H1 (cell line): ENCODE measurements around the gene FOXJ2. TPM values are rescaled to one million over a fixed set of nuclear protein-coding genes. Genes with fewer than 3 reads are reported as not detected.

ENCODE experiments used
- CTCF ChIA-PET: fragments of 300-600 bp; sonication (Branson Sonifier 250); formaldehyde crosslinking; loops from one replicate; lab custom pipeline; 2021; ENCODE audit not compliant: partially characterized antibody; lab: Charles Lee
- POLR2A ChIA-PET: fragments of 300-600 bp; sonication (Branson Sonifier 250); formaldehyde crosslinking; loops from one replicate; lab custom pipeline; 2021; ENCODE audit warnings: inconsistent platforms; ENCODE audit not compliant: partially characterized antibody; lab: Charles Lee
- DNase-seq, 2 experiments: peaks; one replicate each; pipeline versions ENCODE4 v3.0.0 to v3.0.0-alpha.2; 2010 to 2022; ENCODE audit warnings: low spot score in 2 of 2, low read depth in 1 of 2, mixed read lengths in 1 of 2
- FAIRE-seq: peaks from 2 replicates; lab custom pipeline; 2011; peaks lifted over from hg19 to GRCh38; lab: Jason Lieb, UNC
- H2AFZ ChIP-seq: 2 replicates; pipeline ENCODE4 v1.8.1; 2012; ENCODE audit warnings: low read length, inconsistent platforms
- H2AK5ac ChIP-seq: 2 replicates; pipeline ENCODE4 v1.6.1; 2013; ENCODE audit warnings: low read depth, low read length
- H2BK120ac ChIP-seq: replicated peaks from 2 replicates; pipeline ENCODE3; 2013; ENCODE audit warnings: low read depth, low read length, inconsistent platforms
- H2BK12ac ChIP-seq: 2 replicates; pipeline ENCODE4 v1.6.1; 2013; ENCODE audit warnings: low read depth, low read length
- H2BK15ac ChIP-seq: 2 replicates; pipeline ENCODE4 v1.6.1; 2013; ENCODE audit warnings: low read length
- H2BK20ac ChIP-seq: 2 replicates; pipeline ENCODE4 v1.6.1; 2013; ENCODE audit warnings: low read length
- H2BK5ac ChIP-seq: 2 replicates; pipeline ENCODE4 v1.6.1; 2013; ENCODE audit warnings: low read depth, low read length
- H3K14ac ChIP-seq: 2 replicates; pipeline ENCODE4 v1.6.1; 2013; ENCODE audit warnings: inconsistent platforms; ENCODE audit not compliant: insufficient read length
- H3K18ac ChIP-seq: 2 replicates; pipeline ENCODE4 v1.6.1; 2013; ENCODE audit warnings: low read length; ENCODE audit errors: extremely low read depth
- H3K23ac ChIP-seq: 2 replicates; pipeline ENCODE4 v1.6.1; 2013; ENCODE audit warnings: inconsistent platforms; ENCODE audit not compliant: insufficient read length
- H3K23me2 ChIP-seq: 2 replicates; pipeline ENCODE4 v1.6.1; 2013; ENCODE audit warnings: low read depth, low read length
- H3K27ac ChIP-seq: 2 replicates; pipeline ENCODE4 v1.6.1; 2011; ENCODE audit warnings: low read depth, low read length, inconsistent platforms
- H3K27me3 ChIP-seq, 4 experiments: replicated peaks in 1 of 4; 1 replicate in 1 of 4; 2 replicates in 3 of 4; pipeline versions ENCODE4 v1.6.1 to v1.8.1; 2011 to 2013; ENCODE audit warnings: low read length in 3 of 4, mild to moderate bottlenecking in 3 of 4, inconsistent platforms in 2 of 4, mixed read lengths in 2 of 4, moderate library complexity in 1 of 4; ENCODE audit not compliant: control insufficient read depth in 3 of 4, insufficient read depth in 3 of 4; ENCODE audit errors: extremely low read depth in 1 of 4
- H3K36me3 ChIP-seq, 4 experiments: 2 replicates each; pipeline versions ENCODE4 v1.6.1 to v1.8.1; 2011 to 2013; ENCODE audit warnings: mild to moderate bottlenecking in 4 of 4, low read length in 3 of 4, moderate library complexity in 2 of 4, control low read depth in 1 of 4, inconsistent platforms in 1 of 4; ENCODE audit not compliant: insufficient read depth in 4 of 4, control insufficient read depth in 2 of 4
- H3K4ac ChIP-seq: replicated peaks from 2 replicates; pipeline ENCODE3; 2013; ENCODE audit warnings: low read length, low read depth, mixed read lengths, inconsistent platforms; ENCODE audit not compliant: insufficient read length
- H3K4me1 ChIP-seq, 4 experiments: replicated peaks in 1 of 4; 1 replicate in 1 of 4; 2 replicates in 3 of 4; pipeline versions ENCODE4 v1.6.1 to v1.8.1; 2011 to 2013; ENCODE audit warnings: low read length in 3 of 4, inconsistent platforms in 2 of 4, mixed read lengths in 1 of 4; ENCODE audit not compliant: insufficient read depth in 4 of 4, control insufficient read depth in 3 of 4
- H3K4me2 ChIP-seq, 2 experiments: 2 replicates each; pipeline versions ENCODE4 v1.6.1 to v1.8.1; 2011 to 2013; ENCODE audit warnings: low read depth in 2 of 2, low read length in 2 of 2, control low read depth in 1 of 2, inconsistent platforms in 1 of 2, mild to moderate bottlenecking in 1 of 2; ENCODE audit not compliant: insufficient read depth in 1 of 2
- H3K4me3 ChIP-seq, 4 experiments: fragments of 200-600, 300-600 bp in 1 of 4; sonication (generic), shearing (Covaris generic), sonication (Bioruptor Twin) in 1 of 4; 2 replicates each; pipeline versions ENCODE4 v1.5.1 to v1.8.1; 2011 to 2016; ENCODE audit warnings: low read length in 4 of 4, low read depth in 3 of 4, control low read depth in 2 of 4, inconsistent platforms in 2 of 4, mild to moderate bottlenecking in 2 of 4, mixed read lengths in 1 of 4, moderate library complexity in 1 of 4; ENCODE audit not compliant: insufficient read depth in 2 of 4; ENCODE audit errors: extremely low read depth in 1 of 4
- H3K56ac ChIP-seq: replicated peaks from 2 replicates; pipeline ENCODE3; 2013; ENCODE audit warnings: low read depth, mild to moderate bottlenecking, mixed read lengths, low read length, inconsistent platforms; ENCODE audit not compliant: insufficient read length
- H3K79me1 ChIP-seq: 2 replicates; pipeline ENCODE4 v1.6.1; 2013; ENCODE audit warnings: low read depth, low read length, control low read depth
- H3K79me2 ChIP-seq, 2 experiments: 2 replicates each; pipeline versions ENCODE4 v1.6.1 to v1.8.1; 2012 to 2013; ENCODE audit warnings: low read length in 2 of 2, mild to moderate bottlenecking in 2 of 2, inconsistent platforms in 1 of 2; ENCODE audit not compliant: insufficient read depth in 2 of 2, control insufficient read depth in 1 of 2
- H3K9ac ChIP-seq, 4 experiments: replicated peaks in 1 of 4; 1 replicate in 1 of 4; 2 replicates in 3 of 4; pipeline versions ENCODE4 v1.6.1 to v1.8.1; 2011 to 2013; ENCODE audit warnings: low read depth in 3 of 4, low read length in 3 of 4, control low read depth in 2 of 4, mild to moderate bottlenecking in 2 of 4, moderate library complexity in 2 of 4, inconsistent platforms in 1 of 4; ENCODE audit errors: extremely low read depth in 1 of 4
- H3K9me3 ChIP-seq, 2 experiments: 2 replicates each; pipeline versions ENCODE4 v1.6.1 to v1.8.1; 2012 to 2013; ENCODE audit warnings: mild to moderate bottlenecking in 2 of 2, moderate library complexity in 2 of 2, control low read depth in 1 of 2, inconsistent platforms in 1 of 2, low read depth in 1 of 2, low read length in 1 of 2, mixed read lengths in 1 of 2; ENCODE audit not compliant: insufficient read depth in 2 of 2
- H4K20me1 ChIP-seq, 2 experiments: replicated peaks in 1 of 2; 2 replicates each; pipeline versions ENCODE3 to v1.8.1; 2011 to 2013; ENCODE audit warnings: inconsistent platforms in 2 of 2, low read length in 2 of 2, mild to moderate bottlenecking in 1 of 2; ENCODE audit not compliant: insufficient read depth in 2 of 2, control insufficient read depth in 1 of 2
- H4K5ac ChIP-seq: 2 replicates; pipeline ENCODE4 v1.6.1; 2013; ENCODE audit warnings: low read length, low read depth, mixed read lengths, inconsistent platforms; ENCODE audit not compliant: insufficient read length
- H4K8ac ChIP-seq: 2 replicates; pipeline ENCODE4 v1.8.0; 2013; ENCODE audit warnings: mild to moderate bottlenecking, moderate library complexity, low read length, inconsistent platforms; ENCODE audit not compliant: insufficient read depth; ENCODE audit errors: extremely low read depth
- H4K91ac ChIP-seq: replicated peaks from 2 replicates; pipeline ENCODE3; 2013; ENCODE audit warnings: low read length, mixed read lengths, inconsistent platforms; ENCODE audit not compliant: insufficient read length
- EGR1 ChIP-seq: IDR thresholded peaks from 2 replicates; pipeline ENCODE4 v1.6.1; 2011; ENCODE audit warnings: low read depth, low read length, borderline replicate concordance
- EZH2 ChIP-seq: fragments of 200-600 bp; sonication (generic); IDR thresholded peaks from 2 replicates; pipeline ENCODE4 v1.7.1; 2012; ENCODE audit warnings: low read depth, mild to moderate bottlenecking, moderate library complexity, low read length, inconsistent platforms; ENCODE audit not compliant: severe bottlenecking
- FOSL1 ChIP-seq: IDR thresholded peaks from 2 replicates; pipeline ENCODE4 v1.6.1; 2011; ENCODE audit warnings: mild to moderate bottlenecking, low read depth, low read length, moderate library complexity; ENCODE audit not compliant: insufficient read depth
- POU5F1 ChIP-seq: IDR thresholded peaks from 2 replicates; pipeline ENCODE4 v1.6.1; 2011; ENCODE audit warnings: low read depth, mild to moderate bottlenecking, low read length, moderate library complexity
- WGBS, 2 experiments: shearing (Covaris generic) in 1 of 2; methylation state at CpG; one replicate each; pipeline versions ENCODE4 v1.1.6 to v1.1.7; 2013 to 2015; ENCODE audit warnings: low lambda C conversion rate in 2 of 2, mixed read lengths in 2 of 2, inconsistent platforms in 1 of 2, low coverage in 1 of 2, missing lambda C conversion rate in 1 of 2; ENCODE audit not compliant: insufficient replicate concordance in 2 of 2, insufficient coverage in 1 of 2, insufficient read length in 1 of 2; ENCODE audit errors: extremely low coverage in 1 of 2, missing lambda C conversion rate in 1 of 2; 5-methylcytosine and 5-hydroxymethylcytosine counted together
- polyA plus RNA-seq, 7 experiments: library from polyadenylated mRNA; depleted of rRNA in 3 of 7; stranded (reverse) in 5 of 7; unstranded in 2 of 7; fragments of >200 nt in 5 of 7; fragments of 200-250 nt in 2 of 7; gene quantifications; 1 replicate in 5 of 7; 2 replicates in 1 of 7; 4 replicates in 1 of 7; pipeline versions ENCODE4 v1.2.1 to v1.2.3, GENCODE V29; 2011 to 2013; ENCODE audit warnings: missing spikeins in 2 of 7, mixed read lengths in 2 of 7
- total RNA-seq: library from RNA; stranded (reverse); fragmentation: NEBNext Ultra II Directional; extraction: Animal tissue kit (Norgen Biotek cat#: 25700); gene quantifications from 2 replicates; pipeline ENCODE4 v1.2.1, GENCODE V29; 2021

Gene FOXJ2
- total and polyA plus RNA-seq, 2 of the 8 experiments (the other 6 are each of a cell fraction or from before 2014, with no cell fraction given), result 4.2 to 9.3 TPM

GRCh38 chr12:8089716-8090115 is 57.2 kb downstream of the FOXJ2 start:
- Histone ChIP-seq H2BK12ac (no peak overlapping the region), H3K36me3 (peaks cover 6 to 34% (median 14%) of the 10 kb centered on the region in 4 experiments; a peak in 7 of 8 replicates), H3K4me1 (no peaks in the 10 kb centered on the region), H2BK5ac (no peak overlapping the region), H4K91ac (no peak overlapping the region), H3K4me2 (no peak overlapping the region), H3K27me3 (no peaks in the 10 kb centered on the region), H3K79me1 (no peaks in the 10 kb centered on the region), H3K14ac (no peak overlapping the region), H2AFZ (no peak overlapping the region), H4K8ac (no peak overlapping the region), H2BK15ac (no peak overlapping the region), H3K23me2 (no peaks in the 10 kb centered on the region), H2AK5ac (no peak overlapping the region), H2BK120ac (no peak overlapping the region), H4K20me1 (no peaks in the 10 kb centered on the region), H3K4me3 (no peak overlapping the region), H3K9ac (no peak overlapping the region), H3K18ac (no peak overlapping the region), H3K23ac (no peak overlapping the region), H4K5ac (no peak overlapping the region), H3K56ac (no peak overlapping the region), H3K4ac (no peak overlapping the region), H3K27ac (no peak overlapping the region), H3K9me3 (no peaks in the 10 kb centered on the region), H3K79me2 (peaks cover 0 to 4% of the 10 kb centered on the region in 2 experiments; a peak in 2 of 4 replicates), H2BK20ac (no peak overlapping the region)
- no peak for FAIRE-seq
- DNase-seq, result no peak
- TF ChIP-seq EGR1, result no peak
- no peak for TF ChIP-seq POU5F1
- no peak for TF ChIP-seq FOSL1
- TF ChIP-seq EZH2, result no peak
- ChIA-PET CTCF (no interaction called here), POLR2A (no interaction called here)
- 94% methylated on average over 5 of the region's 5 CpGs; no CpG with 5 or more reads in 1 of the 2 experiments for WGBS, 2 experiments
